Small intestine (tissue), 16 donors: ENCODE data around the gene ESRRB. TPM values are rescaled to one million over a fixed set of nuclear protein-coding genes. Genes with fewer than 3 reads are reported as not detected.
A peak's percentile ranks its signal among the peaks of the same experiment; 100 is the strongest.

Experiments
- DNase-seq, 2 donors: peaks; one replicate each; pipeline versions ENCODE4 v3.0.0 to v3.0.0-alpha.2; 2013
- FAIRE-seq: peaks from 2 replicates; lab custom pipeline; 2012; peaks lifted over from hg19 to GRCh38; lab: Jason Lieb, UNC
- H3K27ac ChIP-seq, 3 donors: one replicate each; pipeline ENCODE4 v1.5.1; 2013; ENCODE audit warnings: low read length in 2 of 3, mild to moderate bottlenecking in 2 of 3, control low read depth in 1 of 3, inconsistent platforms in 1 of 3, low read depth in 1 of 3, moderate library complexity in 1 of 3
- H3K27me3 ChIP-seq, 3 donors: one replicate each; pipeline ENCODE4 v1.6.1; 2013; ENCODE audit warnings: low read length in 3 of 3, inconsistent platforms in 1 of 3; ENCODE audit not compliant: control insufficient read depth in 3 of 3, insufficient read depth in 3 of 3
- H3K36me3 ChIP-seq, 3 donors: one replicate each; pipeline ENCODE4 v1.6.1; 2013; ENCODE audit warnings: low read length in 3 of 3, inconsistent platforms in 1 of 3, low read depth in 1 of 3, mild to moderate bottlenecking in 1 of 3, moderate library complexity in 1 of 3; ENCODE audit not compliant: control insufficient read depth in 3 of 3, insufficient read depth in 2 of 3
- H3K4me1 ChIP-seq, 3 donors: one replicate each; pipeline ENCODE4 v1.6.1; 2013; ENCODE audit warnings: low read length in 2 of 3, inconsistent platforms in 1 of 3, low read depth in 1 of 3, mild to moderate bottlenecking in 1 of 3, moderate library complexity in 1 of 3; ENCODE audit not compliant: control insufficient read depth in 3 of 3, insufficient read depth in 2 of 3
- H3K4me3 ChIP-seq, 3 donors: one replicate each; pipeline ENCODE4 v1.5.1; 2013; ENCODE audit warnings: low read length in 3 of 3, control low read depth in 1 of 3, inconsistent platforms in 1 of 3, low read depth in 1 of 3, mild to moderate bottlenecking in 1 of 3, moderate library complexity in 1 of 3
- H3K9me3 ChIP-seq, 2 donors: one replicate each; pipeline ENCODE4 v1.6.1; 2013; ENCODE audit warnings: low read depth in 1 of 2, low read length in 1 of 2; ENCODE audit not compliant: control insufficient read depth in 2 of 2, insufficient read depth in 1 of 2
- WGBS, 3 donors: extraction: QIAGEN DNeasy Blood & Tissue Kit; methylation state at CpG; one replicate each; pipeline ENCODE4 v1.1.7; 2013; 5-methylcytosine and 5-hydroxymethylcytosine counted together
- long read RNA-seq, 10 donors: transcript quantifications; one replicate each; lab custom pipeline, GENCODE V29; 2026
- polyA plus RNA-seq, 4 donors: library from polyadenylated mRNA; stranded (reverse) in 3 of 4; unstranded in 1 of 4; fragments of 200-250 nt in 3 of 4; fragments of 120-200 nt in 1 of 4; gene quantifications; one replicate each; pipeline versions ENCODE4 v1.2.1 to v1.2.3, GENCODE V29; 2013
- donor health status: healthy with polysubstance abuse.
- donor health status: control.
- donor health status: control.
- donor health status: Bipolar disorder and iron deficiency.
- donor health status: healthy.

The ESRRB gene
- polyA plus RNA-seq: under 1 TPM in 3 of 4 donors, not detected in 1; 0.04 to 0.54 (median 0.13) TPM
- long read RNA-seq, donor 1: 0 reads
- long read RNA-seq, donor 2: 0 reads
- long read RNA-seq, donor 3: 0 reads
- long read RNA-seq, donor 4: 0 reads
- long read RNA-seq, donor 5: 0 reads
- long read RNA-seq, donor 6: 0 reads
- long read RNA-seq, donor 7: 0 reads
- long read RNA-seq, donor 8: 0 reads
- long read RNA-seq, donor 9: 0 reads
- long read RNA-seq, donor 10: 0 reads

- peaks cover 10 to 80% (median 30%) of the 10 kb centered on the region in 3 donors for H3K27me3 ChIP-seq
- peak within 1 kb of the TSS in 1 of 3 donors; percentile 14 for H3K4me3 ChIP-seq
- FAIRE-seq: no peak
- WGBS, 3 donors: 3 to 6% (median 3%) methylated on average over 27 to 29 of the region's 29 CpGs
- H3K27ac ChIP-seq: no peak within 1 kb of the TSS
- no peaks in the 10 kb centered on the region for H3K9me3 ChIP-seq
- H3K4me1 ChIP-seq: no peaks in the 10 kb centered on the region
- no peaks in the 10 kb centered on the region for H3K36me3 ChIP-seq
- peak in 1 of 2 donors; percentile 16 for DNase-seq
Observed at GRCh38 chr14:76375947-76376404, at the start of gene ESRRB. Gene ESRRB (plus strand): TSS chr14:76376137. CDS start chr14:76376402, 265 bp downstream.

DNA sequence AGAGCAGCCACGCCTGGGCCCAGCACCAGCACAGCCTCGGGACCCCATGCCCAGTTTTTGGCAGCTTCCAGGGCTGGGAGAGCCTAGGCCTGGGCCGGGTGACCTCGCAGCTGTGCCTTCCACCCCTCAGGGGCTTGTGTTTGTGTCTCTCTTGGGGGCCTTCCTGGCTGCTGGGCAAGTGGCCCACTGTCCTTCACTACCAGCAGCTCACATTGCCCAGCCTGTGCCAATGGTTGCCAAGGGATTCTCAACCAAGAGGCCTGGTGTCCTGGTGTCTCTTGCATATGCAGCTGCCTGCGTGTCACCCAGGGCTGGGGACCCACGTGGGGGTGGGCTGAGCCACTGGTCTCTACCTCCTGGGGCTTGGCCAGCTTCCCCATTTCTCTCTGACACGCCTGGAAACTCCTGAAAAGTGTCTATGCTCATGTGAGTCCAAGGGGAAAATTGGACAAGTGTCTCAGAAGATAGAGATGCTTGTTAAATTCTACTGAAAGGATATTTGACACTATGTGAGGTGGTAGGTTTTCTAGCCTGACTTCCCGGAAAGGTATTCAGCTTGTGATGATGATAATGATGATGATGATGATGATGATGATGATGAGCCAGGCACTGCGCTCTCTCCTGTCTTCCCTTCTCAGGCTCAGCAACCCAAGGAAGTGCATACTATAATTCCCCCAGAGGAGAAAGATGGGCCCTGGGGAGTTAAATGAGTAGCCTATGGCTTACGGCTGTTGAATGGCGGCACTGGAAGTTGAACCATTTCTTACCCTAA, 48.8 kb upstream of the ESRRB start:
- Histone ChIP-seq H3K4me3 (no peak overlapping the region), H3K36me3 (no peaks in the 10 kb centered on the region), H3K4me1 (no peaks in the 10 kb centered on the region), H3K27ac (no peak overlapping the region), H3K9me3 (no peaks in the 10 kb centered on the region), H3K27me3 (peaks cover 2 to 46% (median 24%) of the 10 kb centered on the region in 3 donors)
- 75 to 84% (median 79%) methylated on average over 11 of the region's 11 CpGs for whole genome bisulfite sequencing, 3 donors
- DNase-seq: no peak
- FAIRE-seq: no peak

GRCh38 chr14:76328457-76329137, 47.3 kb upstream of the ESRRB start:
- WGBS, 3 donors: 64 to 69% (median 68%) methylated on average over 8 of the region's 8 CpGs
- no peaks in the 10 kb centered on the region for H3K9me3 ChIP-seq
- H3K36me3 ChIP-seq: no peaks in the 10 kb centered on the region
- no peak for DNase-seq
- no peaks in the 10 kb centered on the region for H3K4me1 ChIP-seq
- no peak for FAIRE-seq
- no peak overlapping the region for H3K4me3 ChIP-seq
- H3K27me3 ChIP-seq: peaks cover 2 to 47% (median 24%) of the 10 kb centered on the region in 3 donors
- H3K27ac ChIP-seq: no peak overlapping the region

- Histone ChIP-seq H3K4me3 (no peak overlapping the region), H3K27me3 (peaks cover 2 to 43% (median 24%) of the 10 kb centered on the region in 3 donors), H3K9me3 (no peaks in the 10 kb centered on the region), H3K4me1 (no peaks in the 10 kb centered on the region), H3K27ac (no peak overlapping the region), H3K36me3 (no peaks in the 10 kb centered on the region)
- DNase-seq (no peak), FAIRE-seq (no peak)
- 6 to 8% (median 7%) methylated on average over 27 of the region's 27 CpGs for WGBS, 3 donors
Observed at GRCh38 chr14:76329154-76329928, 46.6 kb upstream of the ESRRB start.

- Histone ChIP-seq H3K4me1 (no peaks in the 10 kb centered on the region), H3K27ac (no peak overlapping the region), H3K36me3 (no peaks in the 10 kb centered on the region), H3K9me3 (no peaks in the 10 kb centered on the region), H3K4me3 (no peak overlapping the region), H3K27me3 (peaks cover 2 to 43% (median 24%) of the 10 kb centered on the region in 3 donors)
- DNase-seq (no peak), FAIRE-seq (no peak)
- WGBS, 3 donors: 37 to 41% (median 39%) methylated on average over 11 to 12 of the region's 12 CpGs
Observed at GRCh38 chr14:76329951-76330350, 46.0 kb upstream of the ESRRB start.

DNA sequence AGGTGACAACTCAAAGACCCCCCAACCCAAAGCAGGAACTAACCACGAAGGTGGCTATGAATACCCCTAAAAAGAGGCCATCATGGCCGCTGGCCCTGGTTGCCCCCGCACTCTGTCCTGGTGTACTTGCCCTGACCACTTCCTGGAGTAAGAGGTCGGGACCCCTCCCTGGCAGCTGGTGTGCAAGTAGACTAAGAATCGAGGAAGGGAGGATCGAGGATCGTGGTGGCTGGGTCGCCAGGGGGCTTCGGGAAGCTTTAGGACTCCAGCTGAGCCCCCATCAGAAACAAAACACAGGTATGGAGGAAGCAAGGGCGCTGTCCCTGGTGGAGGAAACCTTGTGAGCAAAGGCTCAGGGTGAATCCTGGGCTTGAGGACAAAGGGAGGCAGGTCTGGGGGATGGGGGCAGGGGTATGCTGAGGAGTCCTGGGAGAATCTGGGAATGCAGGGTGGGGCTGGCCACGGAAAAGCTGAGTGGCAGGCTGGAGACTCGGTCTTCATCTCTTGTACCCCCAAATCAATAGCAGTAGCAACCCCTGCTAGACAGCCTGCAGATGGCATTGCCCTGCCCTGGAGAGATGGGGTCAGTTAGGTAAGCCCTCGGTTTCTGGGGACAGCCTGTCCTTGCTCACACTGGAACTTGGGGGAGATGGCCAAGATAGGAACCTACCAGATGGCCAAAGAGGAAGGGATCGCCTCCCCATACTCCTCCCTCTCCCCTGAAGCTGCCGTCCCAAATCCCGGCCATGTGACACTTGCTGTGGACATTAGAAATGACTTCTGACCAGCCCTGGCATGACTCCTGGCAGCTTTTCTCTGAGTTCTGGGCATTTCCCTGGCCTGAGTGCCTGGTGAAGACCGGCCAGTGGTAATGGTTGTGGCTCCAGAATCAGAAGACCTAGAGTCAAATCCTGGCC, 45.3 kb upstream of the ESRRB start:
- 53 to 60% (median 56%) methylated on average over 15 to 17 of the region's 17 CpGs for WGBS, 3 donors
- FAIRE-seq (no peak), DNase-seq (no peak)
- Histone ChIP-seq H3K27me3 (peaks cover 2 to 43% (median 24%) of the 10 kb centered on the region in 3 donors), H3K4me1 (no peaks in the 10 kb centered on the region), H3K36me3 (no peaks in the 10 kb centered on the region), H3K4me3 (no peak overlapping the region), H3K9me3 (no peaks in the 10 kb centered on the region), H3K27ac (no peak overlapping the region)

GRCh38 chr14:76331328-76332011, 44.5 kb upstream of the ESRRB start:
- H3K36me3 ChIP-seq: no peaks in the 10 kb centered on the region
- H3K4me1 ChIP-seq: no peaks in the 10 kb centered on the region
- no peak overlapping the region for H3K27ac ChIP-seq
- no peak for DNase-seq
- no peaks in the 10 kb centered on the region for H3K9me3 ChIP-seq
- no peak for FAIRE-seq
- H3K4me3 ChIP-seq: no peak overlapping the region
- peaks cover 2 to 42% (median 24%) of the 10 kb centered on the region in 3 donors for H3K27me3 ChIP-seq
- WGBS, 3 donors: 66 to 73% (median 70%) methylated on average over 10 of the region's 10 CpGs
